ENCODE data around the gene NCKAP5.
"Not testable (repeated sequence)": the region's sequence is repeated elsewhere in the genome, so short reads cannot be mapped to it uniquely, and the experiment has no call there.

NCKAP5 gene

GRCh38 chr2:133218204-133218603, 350.1 kb downstream of the NCKAP5 start:
- no peak for DNase-seq
- intact Hi-C loops (cut with DNase I) = no loop called here

- intact Hi-C loops (cut with DNase I) = no loop called here
- DNase-seq = no peak
Measured at GRCh38 chr2:133215477-133215876, 352.8 kb downstream of the NCKAP5 start.

GRCh38 chr2:133213651-133214050, 354.6 kb downstream of the NCKAP5 start:
- intact Hi-C loops (cut with DNase I) = no loop called here
- no peak for DNase-seq

GRCh38 chr2:133209325-133209724, 358.9 kb downstream of the NCKAP5 start:
- no peak for DNase-seq
- intact Hi-C loops (cut with DNase I) = no loop called here

GRCh38 chr2:133206666-133207065, 361.6 kb downstream of the NCKAP5 start:
- intact Hi-C loops (cut with DNase I); DNase-seq: not testable (repeated sequence)

- intact Hi-C loops (cut with DNase I) = no loop called here
- DNase-seq = no peak
Measured at GRCh38 chr2:133204421-133204820, 363.8 kb downstream of the NCKAP5 start.

- intact Hi-C loops (cut with DNase I) = no loop called here
Measured at GRCh38 chr2:133200684-133201421, 367.4 kb downstream of the NCKAP5 start.

GRCh38 chr2:133198678-133199077, 369.6 kb downstream of the NCKAP5 start:
- no peak for DNase-seq
- intact Hi-C loops (cut with DNase I) = no loop called here

More at GRCh38 chr2:133200684-133201421, 367.4 kb downstream of the NCKAP5 start:
- DNase-seq = no peak

- no peak for DNase-seq
- intact Hi-C loops (cut with DNase I) = no loop called here
Measured at GRCh38 chr2:133197156-133197555, 371.1 kb downstream of the NCKAP5 start.

GRCh38 chr2:133194777-133195335, 373.4 kb downstream of the NCKAP5 start:
- DNase-seq = no peak
- intact Hi-C loops (cut with DNase I) = no loop called here

GRCh38 chr2:133194362-133194655, 374.0 kb downstream of the NCKAP5 start:
- DNase-seq = no peak
- intact Hi-C loops (cut with DNase I) = no loop called here

GRCh38 chr2:133193544-133194361, 374.5 kb downstream of the NCKAP5 start:
- intact Hi-C loops (cut with DNase I) = no loop called here
- DNase-seq = no peak

- no peak for DNase-seq
- intact Hi-C loops (cut with DNase I) = no loop called here
Measured at GRCh38 chr2:133192028-133192427, 376.2 kb downstream of the NCKAP5 start.

GRCh38 chr2:133177196-133177595, 391.1 kb downstream of the NCKAP5 start:
- intact Hi-C loops (cut with DNase I) = no loop called here
- no peak for DNase-seq

GRCh38 chr2:133175926-133176325, 392.3 kb downstream of the NCKAP5 start:
- no peak for DNase-seq
- intact Hi-C loops (cut with DNase I) = no loop called here

GRCh38 chr2:133173224-133173623, 395.0 kb downstream of the NCKAP5 start:
- intact Hi-C loops (cut with DNase I) = loop anchor here (5.0 kb wide), 1 partner anchor 626 kb away; no protein-coding TSS in a partner anchor
- no peak for DNase-seq

GRCh38 chr2:133171393-133172004, 396.8 kb downstream of the NCKAP5 start:
- intact Hi-C loops (cut with DNase I) = loop anchor here (5.0 kb wide), 1 partner anchor 624 kb away; no protein-coding TSS in a partner anchor
- DNase-seq = peak in 10 of 42 donors; percentile 12 to 67 (median 32)

GRCh38 chr2:133169274-133169912, 398.9 kb downstream of the NCKAP5 start:
- intact Hi-C loops (cut with DNase I) = no loop called here
- no peak for DNase-seq

- no peak for DNase-seq
- intact Hi-C loops (cut with DNase I) = no loop called here
Measured at GRCh38 chr2:133167990-133168389, 400.3 kb downstream of the NCKAP5 start.
